ENCODE results near the gene VPS37D.

The VPS37D gene

GRCh38 chr7:73681031-73681430 lies 13.4 kb downstream of the VPS37D start:
- no peak for DNase-seq

- no peak for DNase-seq
Observed at GRCh38 chr7:73682745-73683055, 15.1 kb downstream of the VPS37D start.

GRCh38 chr7:73683056-73683787 lies 15.6 kb downstream of the VPS37D start, which contains the start of the genes BUD23 and DNAJC30:
TSS of gene BUD23 (plus strand) at chr7:73683597. CDS start at chr7:73683626, 29 bp downstream.
TSS of gene DNAJC30 (minus strand) at chr7:73683453. CDS start at chr7:73683423, 30 bp downstream.
- DNase-seq = peak; percentile 65 to 96 (median 92)

- DNase-seq = no peak
Observed at GRCh38 chr7:73683788-73684693, 16.4 kb downstream of the VPS37D start.

GRCh38 chr7:73685311-73685710 lies 17.7 kb downstream of the VPS37D start:
- DNase-seq = no peak

- no peak for DNase-seq
Observed at GRCh38 chr7:73688288-73688687, 20.7 kb downstream of the VPS37D start.

GRCh38 chr7:73690646-73691045 lies 23.0 kb downstream of the VPS37D start:
- DNase-seq = no peak

- no peak for DNase-seq
Observed at GRCh38 chr7:73696372-73696771, 28.7 kb downstream of the VPS37D start.

GRCh38 chr7:73698410-73698809 lies 30.8 kb downstream of the VPS37D start:
- DNase-seq = no peak

GRCh38 chr7:73699370-73700068 lies 31.9 kb downstream of the VPS37D start:
- no peak for DNase-seq

- no peak for DNase-seq
Observed at GRCh38 chr7:73700069-73700423, 32.4 kb downstream of the VPS37D start.

GRCh38 chr7:73700581-73701134 lies 33.0 kb downstream of the VPS37D start:
- no peak for DNase-seq

- no peak for DNase-seq
Observed at GRCh38 chr7:73701357-73701995, 33.8 kb downstream of the VPS37D start.

- no peak for DNase-seq
Observed at GRCh38 chr7:73702226-73702625, 34.6 kb downstream of the VPS37D start.

GRCh38 chr7:73702665-73703064 lies 35.0 kb downstream of the VPS37D start:
- no peak for DNase-seq

- DNase-seq = no peak
Observed at GRCh38 chr7:73703225-73703624, 35.6 kb downstream of the VPS37D start.

- DNase-seq = peak in 2 of 14 donors; percentile 5 to 12
Observed at GRCh38 chr7:73703757-73704639, 36.4 kb downstream of the VPS37D start.

- peak in 1 of 14 donors; percentile 46 for DNase-seq
Observed at GRCh38 chr7:73704640-73705550, 37.3 kb downstream of the VPS37D start.

- DNase-seq = no peak
Observed at GRCh38 chr7:73705551-73705920, 37.9 kb downstream of the VPS37D start.

Data from C1 segment of cervical spinal cord (tissue), 14 donors.